Measurements from ENCODE around the gene PTPN20.

Gene PTPN20

GRCh38 chr10:47049056-47049851 lies 138.0 kb downstream of the PTPN20 start:
- no peak for DNase-seq (ENCODE audit: low read depth)

- no peak for DNase-seq (ENCODE audit: low read depth)
Measured at GRCh38 chr10:47049906-47050305, 138.7 kb downstream of the PTPN20 start.

GRCh38 chr10:47050618-47051455 lies 139.6 kb downstream of the PTPN20 start:
- DNase-seq (ENCODE audit: low read depth): no peak

GRCh38 chr10:47051741-47052238 lies 140.6 kb downstream of the PTPN20 start:
- DNase-seq (ENCODE audit: low read depth): no peak
